GM21528 (cell line): Measurements from ENCODE around the gene DLEU7.

Experiments used
- ATAC-seq: cut with Tn5 transposase; IDR thresholded peaks from one replicate; pipeline ENCODE4 v1.9.1; 2021; ENCODE audit warnings: mild to moderate bottlenecking, moderate library complexity; ENCODE audit not compliant: unreplicated experiment, low FRiP score

The DLEU7 gene

DNA sequence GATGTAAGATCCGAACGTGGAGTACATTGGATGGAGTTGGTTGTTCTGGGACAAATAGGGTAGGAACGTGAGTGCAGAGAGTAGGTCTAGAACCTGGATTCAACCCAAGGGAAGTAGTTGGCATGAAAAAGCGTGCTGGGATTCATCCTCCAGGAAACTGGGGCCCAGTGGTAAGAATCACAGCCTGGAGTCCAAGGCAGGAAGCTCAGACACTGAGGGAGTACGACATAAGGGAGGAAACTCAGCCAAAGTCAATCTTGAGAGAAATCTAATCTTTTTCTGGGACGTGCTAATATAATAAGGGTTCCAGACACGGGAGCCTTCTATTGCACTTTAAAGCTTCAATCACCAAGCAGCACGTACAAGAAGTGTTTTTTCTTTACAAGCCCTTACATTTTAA lies 46.4 kb downstream of the DLEU7 start:
- no peak for ATAC-seq

DNA sequence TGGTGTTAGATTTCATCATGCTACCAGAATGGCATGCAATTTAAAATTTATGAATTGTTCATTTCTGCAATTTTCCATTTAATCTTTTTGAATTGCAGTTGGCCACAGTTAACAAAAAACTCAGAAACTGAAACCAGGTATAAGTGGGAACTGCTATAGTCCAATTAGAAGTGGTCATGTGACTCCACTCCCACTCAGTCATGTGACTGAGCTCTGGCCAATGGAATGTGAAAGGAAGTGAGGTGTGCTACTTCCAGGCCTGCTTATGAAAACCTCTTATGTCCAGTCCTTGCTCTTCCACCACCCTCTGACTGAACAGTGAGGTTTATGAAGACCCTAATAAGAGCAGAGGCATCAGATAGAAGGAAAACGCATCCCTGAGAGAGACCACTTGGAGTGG lies 47.0 kb downstream of the DLEU7 start:
- ATAC-seq = no peak

DNA sequence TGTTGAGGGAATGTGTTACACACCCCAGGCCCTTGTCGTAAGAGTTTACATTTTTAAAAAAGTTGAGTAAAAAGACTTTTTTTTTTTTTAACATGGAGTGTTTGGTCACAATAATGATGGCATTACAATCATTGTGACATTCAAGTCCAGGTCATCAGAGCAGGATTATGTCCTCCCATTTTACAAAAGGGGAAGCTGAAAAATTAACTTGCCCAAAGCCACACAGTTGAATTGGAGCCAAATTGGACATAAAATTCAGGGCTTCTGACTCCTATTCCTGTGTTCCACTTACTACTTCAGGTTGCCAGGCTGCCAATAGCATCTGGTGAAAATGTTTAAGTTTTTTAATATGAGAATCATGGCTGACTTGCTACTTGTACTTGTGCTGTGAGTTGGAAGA lies 49.3 kb downstream of the DLEU7 start:
- ATAC-seq = no peak

DNA sequence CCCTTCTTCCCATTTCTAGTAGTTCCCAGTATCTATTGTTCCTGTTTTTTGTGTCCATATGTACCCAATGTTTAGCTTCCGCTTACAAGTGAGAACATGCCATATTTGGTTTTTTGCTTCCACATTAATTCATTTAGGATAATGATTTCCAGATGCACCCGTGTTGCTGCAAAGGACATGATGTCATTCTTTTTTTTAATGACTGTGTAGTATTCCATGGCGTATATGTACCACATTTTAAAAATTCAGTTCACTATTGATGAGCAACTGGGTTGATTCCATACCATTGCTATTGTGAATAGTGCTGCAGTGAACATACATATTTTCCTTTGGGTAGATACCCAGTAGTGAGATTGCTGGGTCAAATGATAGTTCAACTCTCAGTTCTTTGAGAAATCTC lies 50.5 kb downstream of the DLEU7 start:
- no peak for ATAC-seq

DNA sequence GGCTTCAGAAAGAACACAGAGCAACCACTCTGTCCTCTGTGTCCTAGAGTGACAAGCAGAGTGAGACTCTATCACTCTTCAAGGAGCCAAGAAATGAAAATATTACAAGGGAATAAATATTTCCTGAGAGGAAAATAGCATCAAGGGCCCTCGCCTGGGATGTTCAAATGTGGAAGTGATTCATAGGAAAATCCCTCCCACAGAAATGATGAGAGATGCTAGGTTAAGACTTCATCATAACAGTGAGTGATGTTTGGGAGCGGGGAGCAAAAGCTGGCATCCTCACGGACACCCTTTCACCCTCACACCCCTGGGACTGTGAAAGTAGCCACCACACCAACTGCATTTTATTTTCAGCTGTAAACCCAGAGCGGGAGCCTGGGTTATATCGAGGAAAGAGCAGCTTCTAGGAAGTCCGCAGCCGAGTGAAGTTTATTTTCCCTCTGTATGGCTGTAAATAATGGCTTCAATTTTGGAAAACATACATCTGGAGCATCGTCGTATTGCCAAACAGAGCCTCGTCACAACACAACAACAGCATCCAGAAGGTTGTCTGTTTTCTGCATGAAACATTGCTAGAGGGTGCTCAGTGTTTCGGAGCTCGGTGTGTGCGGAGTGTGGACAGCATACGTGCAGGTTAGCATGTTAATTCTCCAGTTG lies 54.8 kb downstream of the DLEU7 start:
- no peak for ATAC-seq

DNA sequence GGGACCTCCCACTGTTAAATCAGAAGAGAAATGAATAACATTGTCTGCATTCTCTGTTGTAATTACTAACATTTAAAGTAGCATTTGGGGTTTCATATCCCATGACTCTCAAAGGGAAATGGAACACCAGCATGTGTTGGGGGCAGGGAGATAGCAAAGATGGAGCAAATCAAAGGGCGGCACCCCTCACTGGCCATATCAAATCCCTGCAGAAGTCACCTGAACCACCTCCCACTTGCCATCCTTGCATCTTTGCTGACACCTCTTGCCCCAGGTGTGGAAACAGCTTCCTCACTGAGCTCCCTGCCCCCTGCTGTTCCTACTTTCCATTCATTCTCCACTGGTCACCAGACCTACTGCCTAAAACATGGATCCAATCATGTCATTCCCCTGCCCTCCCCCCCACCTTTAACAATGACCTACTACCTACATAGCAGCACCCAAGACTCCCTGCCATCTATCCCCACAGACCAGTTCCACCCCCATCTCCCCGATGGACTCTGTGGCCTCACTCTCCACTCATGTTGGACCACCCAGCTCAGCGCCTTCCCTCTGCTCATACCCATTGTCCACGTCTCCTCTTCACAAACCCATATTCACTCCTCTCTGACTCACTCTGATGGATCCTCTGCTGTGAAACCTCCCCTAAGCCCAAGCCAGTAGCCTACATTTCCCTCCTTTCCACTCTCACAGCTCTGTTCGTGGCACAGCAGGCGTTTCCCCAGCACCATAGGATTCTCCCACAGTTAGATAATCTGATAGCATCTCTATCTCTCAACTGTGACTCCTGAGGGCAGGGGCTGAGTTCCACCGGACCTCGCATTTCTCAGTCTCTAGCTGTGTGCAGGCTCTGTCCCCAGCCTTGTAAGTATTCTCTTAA lies 55.9 kb downstream of the DLEU7 start:
- no peak for ATAC-seq

DNA sequence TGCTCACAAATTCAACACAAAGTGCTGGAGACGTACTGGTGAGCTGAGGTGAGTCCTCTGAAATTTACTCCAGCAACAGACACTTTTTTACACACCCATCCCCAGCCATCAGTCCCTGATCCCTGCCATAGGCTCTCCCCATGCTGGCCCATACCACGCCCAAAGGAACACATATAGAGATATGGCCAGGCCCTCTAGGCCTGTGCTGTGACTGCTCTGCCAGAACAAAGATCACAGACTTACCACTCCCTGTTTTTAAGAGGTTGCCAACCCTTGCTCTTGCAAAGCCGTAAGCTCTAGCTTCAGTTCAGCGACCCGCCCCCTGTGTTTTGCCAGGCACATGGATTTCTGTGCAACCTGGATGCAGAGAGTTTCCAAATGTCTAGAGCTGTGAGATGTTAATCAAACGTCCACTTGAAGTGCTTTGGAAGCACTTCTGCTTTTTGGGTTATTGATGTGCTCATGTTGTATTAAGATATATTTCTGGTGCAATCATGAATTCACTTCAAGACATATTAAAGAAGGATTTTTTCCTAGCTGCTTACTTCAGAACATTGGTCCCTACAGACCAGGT lies 59.7 kb downstream of the DLEU7 start:
- ATAC-seq = no peak

DNA sequence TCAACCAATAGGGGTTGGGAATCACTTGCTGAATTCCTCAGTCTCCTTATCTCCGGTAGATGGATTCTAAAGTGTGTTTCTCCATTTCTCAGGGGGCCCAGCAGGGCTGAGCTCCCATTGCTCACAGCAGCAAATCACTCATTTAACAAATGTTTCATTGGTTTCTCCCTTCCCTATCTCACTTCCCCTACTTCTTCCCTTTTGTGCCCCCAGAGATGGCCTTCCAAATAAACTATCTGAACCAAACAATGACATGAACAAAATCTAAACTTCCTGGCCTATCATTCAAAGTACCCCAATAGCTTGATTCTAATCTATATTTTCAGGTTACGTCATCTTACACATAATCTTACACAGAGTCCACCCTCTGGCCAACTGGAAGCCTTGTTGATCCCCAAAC lies 60.4 kb downstream of the DLEU7 start:
- no peak for ATAC-seq

DNA sequence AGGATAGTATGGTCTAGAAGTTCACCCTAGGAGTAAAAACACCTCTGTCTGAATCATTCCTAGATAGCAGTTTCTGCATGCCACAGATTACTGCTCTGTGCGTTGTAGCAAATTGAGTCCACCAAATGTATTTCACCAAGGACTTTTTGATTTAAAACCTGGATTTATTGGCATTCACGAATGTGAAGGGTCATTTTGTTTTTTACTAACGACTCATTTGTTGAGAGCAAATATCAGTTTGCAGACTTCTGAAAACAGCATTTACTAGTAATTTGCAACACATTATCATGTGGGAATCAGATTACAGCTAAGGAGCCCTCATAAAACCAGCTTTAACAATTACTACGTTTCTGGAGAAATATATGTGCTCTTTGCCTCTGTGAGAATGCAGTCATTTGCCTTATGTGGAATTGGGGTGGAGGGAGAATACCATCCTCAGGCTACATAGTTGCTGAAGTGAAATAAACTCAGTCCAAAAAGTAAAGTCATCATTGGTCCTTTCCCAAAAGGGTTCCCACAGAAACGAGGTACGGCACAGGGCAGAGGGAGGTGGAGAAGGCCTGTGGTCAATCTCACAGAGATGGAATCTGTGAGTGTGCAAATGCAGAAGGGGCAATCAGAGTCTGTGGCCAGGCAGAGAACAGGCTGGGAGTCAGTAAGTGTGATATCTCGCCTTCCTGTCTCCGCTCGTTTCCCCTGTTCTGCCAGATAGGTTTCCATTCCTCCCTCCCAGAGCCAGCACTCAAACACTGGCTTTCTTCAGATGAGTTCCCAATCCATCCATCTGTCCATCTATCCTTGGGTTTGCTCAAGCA lies 63.1 kb downstream of the DLEU7 start:
- no peak for ATAC-seq

DNA sequence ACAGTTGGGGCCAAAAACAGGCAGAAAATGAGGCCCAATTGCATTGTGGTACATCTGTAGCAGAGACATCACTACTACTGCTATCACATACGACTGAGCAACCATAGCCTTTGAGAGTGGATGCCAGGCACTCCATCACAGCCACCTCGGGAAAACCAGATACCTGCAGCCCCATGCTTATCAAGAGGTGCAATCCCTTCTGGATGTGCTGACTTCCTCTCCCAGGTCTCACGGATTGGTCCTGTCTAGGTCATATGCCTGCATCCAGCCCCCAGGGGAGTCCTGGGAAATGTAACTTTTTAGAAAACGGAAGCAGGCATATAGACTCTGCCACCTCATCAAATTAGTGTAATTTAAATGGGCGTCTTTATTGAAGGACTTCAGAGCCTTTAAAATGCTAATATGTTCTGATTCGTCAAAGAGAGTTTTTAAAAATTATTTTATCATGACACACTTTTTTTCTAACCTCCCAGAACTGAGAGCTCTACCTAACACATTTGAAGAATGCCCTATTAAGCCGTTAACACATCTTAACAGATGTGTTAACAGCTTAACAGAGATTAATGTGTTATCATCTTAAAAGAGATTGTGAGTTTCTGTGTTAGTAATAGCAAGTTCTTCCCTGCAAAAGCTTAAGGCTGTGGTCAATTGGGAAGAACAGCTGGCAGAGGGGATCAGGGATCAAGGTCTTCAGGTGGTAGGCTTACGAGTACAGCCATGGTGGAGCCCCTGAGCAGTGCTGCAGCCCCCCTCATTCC lies 63.9 kb downstream of the DLEU7 start:
- ATAC-seq = no peak
